ENCODE measurements around the gene SDHAF2.

- TF ChIP-seq CTCF (IDR thresholded peaks at IDR 0.05): no peak
- no peak for TF ChIP-seq REST (IDR thresholded peaks at IDR 0.05; ENCODE audit: insufficient read depth in 1 of 2, low read depth in 2 of 2, low read length in 1 of 2)
- TF ChIP-seq TCF7L2 (IDR thresholded peaks at IDR 0.05; ENCODE audit: low read depth, low read length): no peak
- TF ChIP-seq POLR2AphosphoS5 (IDR thresholded peaks at IDR 0.05; ENCODE audit: low read depth, low read length): no peak
Observed at GRCh38 chr11:61491736-61492395, 61.9 kb downstream of the SDHAF2 start.

Data from Panc1 (cell line).